Measurements from ENCODE around the gene PCNX2.

Gene PCNX2

DNA sequence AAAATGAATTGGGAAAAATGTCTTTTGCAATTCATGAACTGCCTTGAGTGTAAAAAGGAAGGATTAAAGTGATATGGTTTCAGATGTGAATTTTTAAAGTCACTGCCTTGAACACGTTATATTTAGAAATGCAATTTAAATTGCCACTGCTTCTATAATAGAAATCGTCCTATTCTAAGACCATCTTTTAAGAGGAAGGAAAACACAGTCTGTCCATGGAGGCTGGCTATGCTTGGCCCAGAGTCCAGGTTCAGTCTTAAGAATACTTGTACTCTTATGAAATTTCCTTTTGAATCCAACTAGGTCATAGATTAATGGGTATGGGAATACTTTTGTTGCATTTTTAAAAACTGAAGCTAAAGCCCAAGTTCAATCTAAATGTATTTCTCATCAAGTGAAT lies 86.0 kb downstream of the PCNX2 start:
- TF ChIP-seq, protein P1, sequence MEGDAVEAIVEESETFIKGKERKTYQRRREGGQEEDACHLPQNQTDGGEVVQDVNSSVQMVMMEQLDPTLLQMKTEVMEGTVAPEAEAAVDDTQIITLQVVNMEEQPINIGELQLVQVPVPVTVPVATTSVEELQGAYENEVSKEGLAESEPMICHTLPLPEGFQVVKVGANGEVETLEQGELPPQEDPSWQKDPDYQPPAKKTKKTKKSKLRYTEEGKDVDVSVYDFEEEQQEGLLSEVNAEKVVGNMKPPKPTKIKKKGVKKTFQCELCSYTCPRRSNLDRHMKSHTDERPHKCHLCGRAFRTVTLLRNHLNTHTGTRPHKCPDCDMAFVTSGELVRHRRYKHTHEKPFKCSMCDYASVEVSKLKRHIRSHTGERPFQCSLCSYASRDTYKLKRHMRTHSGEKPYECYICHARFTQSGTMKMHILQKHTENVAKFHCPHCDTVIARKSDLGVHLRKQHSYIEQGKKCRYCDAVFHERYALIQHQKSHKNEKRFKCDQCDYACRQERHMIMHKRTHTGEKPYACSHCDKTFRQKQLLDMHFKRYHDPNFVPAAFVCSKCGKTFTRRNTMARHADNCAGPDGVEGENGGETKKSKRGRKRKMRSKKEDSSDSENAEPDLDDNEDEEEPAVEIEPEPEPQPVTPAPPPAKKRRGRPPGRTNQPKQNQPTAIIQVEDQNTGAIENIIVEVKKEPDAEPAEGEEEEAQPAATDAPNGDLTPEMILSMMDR (IDR thresholded peaks at IDR 0.05; ENCODE audit: poor library complexity, severe bottlenecking) = no peak
- Histone ChIP-seq H3K4me1 (ENCODE audit: insufficient read depth, poor library complexity, severe bottlenecking) (no peaks in the 10 kb centered on the region), H3K9me3 (ENCODE audit: severe bottlenecking) (no peaks in the 10 kb centered on the region), H3K36me3 (ENCODE audit: low read depth) (peaks cover 11% of the 10 kb centered on the region), H3K27ac (ENCODE audit: poor library complexity, severe bottlenecking) (no peak overlapping the region), H3K27me3 (ENCODE audit: insufficient read depth, poor library complexity, severe bottlenecking) (no peaks in the 10 kb centered on the region), H3K4me3 (ENCODE audit: severe bottlenecking) (no peak overlapping the region)
- ATAC-seq (ENCODE audit: low read depth) (no peak), DNase-seq (ENCODE audit: low spot score) (no peak)

DNA sequence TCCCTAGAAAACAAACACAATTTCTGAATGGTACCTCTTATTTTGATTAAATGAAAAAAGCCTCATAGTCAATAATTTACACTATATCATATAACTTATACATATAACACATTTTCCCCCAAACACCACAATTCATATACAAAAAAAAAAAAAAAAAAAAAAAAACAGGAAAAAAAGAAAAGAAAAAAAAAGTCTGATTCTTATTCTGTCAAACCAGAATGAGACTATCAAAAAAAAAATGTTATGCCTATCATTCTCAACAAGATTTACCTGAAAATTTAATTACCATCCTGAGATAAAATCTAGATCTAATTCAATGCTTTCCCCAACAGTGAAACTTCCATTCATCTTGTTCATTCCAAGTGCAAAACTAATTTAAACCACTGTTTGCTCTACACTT lies 86.8 kb downstream of the PCNX2 start:
- DNase-seq (ENCODE audit: low spot score) = no peak
- Histone ChIP-seq H3K9me3 (ENCODE audit: severe bottlenecking) (no peaks in the 10 kb centered on the region), H3K27ac (ENCODE audit: poor library complexity, severe bottlenecking) (no peak overlapping the region), H3K27me3 (ENCODE audit: insufficient read depth, poor library complexity, severe bottlenecking) (no peaks in the 10 kb centered on the region), H3K36me3 (ENCODE audit: low read depth) (peaks cover 11% of the 10 kb centered on the region), H3K4me1 (ENCODE audit: insufficient read depth, poor library complexity, severe bottlenecking) (no peaks in the 10 kb centered on the region), H3K4me3 (ENCODE audit: severe bottlenecking) (no peak overlapping the region)
- no peak for ATAC-seq (ENCODE audit: low read depth)
- TF ChIP-seq, protein P1 (IDR thresholded peaks at IDR 0.05; ENCODE audit: poor library complexity, severe bottlenecking) = no peak

DNA sequence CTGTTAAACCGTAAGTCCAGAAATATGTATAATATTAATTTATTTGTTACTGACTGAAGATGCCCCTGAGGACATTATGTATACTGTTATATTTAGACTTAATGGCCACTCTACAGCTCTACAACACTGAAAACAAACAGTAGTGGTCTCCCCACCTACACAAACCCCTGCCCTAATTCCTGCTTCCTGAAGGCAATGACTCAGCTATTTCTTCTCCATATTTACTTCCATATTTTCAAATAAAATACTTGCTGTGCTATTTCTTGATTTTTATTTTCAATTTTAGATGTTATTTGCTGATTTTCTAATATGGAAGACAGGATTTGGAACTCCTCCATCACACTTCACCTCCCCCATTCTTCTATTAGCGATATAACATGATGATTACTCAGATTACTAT lies 97.6 kb downstream of the PCNX2 start:
- ATAC-seq (ENCODE audit: low read depth) (no peak), DNase-seq (ENCODE audit: low spot score) (no peak)
- Histone ChIP-seq H3K9me3 (ENCODE audit: severe bottlenecking) (peaks cover 2% of the 10 kb centered on the region), H3K27me3 (ENCODE audit: insufficient read depth, poor library complexity, severe bottlenecking) (no peaks in the 10 kb centered on the region), H3K27ac (ENCODE audit: poor library complexity, severe bottlenecking) (no peak overlapping the region), H3K4me3 (ENCODE audit: severe bottlenecking) (no peak overlapping the region), H3K4me1 (ENCODE audit: insufficient read depth, poor library complexity, severe bottlenecking) (no peaks in the 10 kb centered on the region), H3K36me3 (ENCODE audit: low read depth) (peaks cover 55% of the 10 kb centered on the region)
- TF ChIP-seq, protein P1 (IDR thresholded peaks at IDR 0.05; ENCODE audit: poor library complexity, severe bottlenecking) = no peak

DNA sequence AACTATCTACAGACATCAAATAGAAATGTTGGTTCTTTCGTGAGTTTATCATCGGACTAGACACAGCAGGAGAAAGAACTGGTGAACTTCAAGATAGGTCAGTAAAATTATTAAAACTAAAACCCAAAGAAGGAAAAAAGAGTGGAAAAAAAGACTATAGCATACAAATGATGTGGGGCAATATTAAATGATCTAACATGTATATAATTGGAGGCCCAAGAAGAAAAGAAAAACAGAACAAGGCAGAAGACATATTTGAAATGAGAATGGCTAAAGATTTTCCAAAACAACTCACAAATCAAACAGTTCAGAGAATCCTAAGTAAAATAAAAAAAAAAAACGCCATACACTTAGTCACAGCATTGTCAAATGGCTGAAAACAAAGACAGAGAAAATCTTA lies 101.8 kb downstream of the PCNX2 start:
- Histone ChIP-seq H3K36me3 (ENCODE audit: low read depth) (peaks cover 42% of the 10 kb centered on the region), H3K4me1 (ENCODE audit: insufficient read depth, poor library complexity, severe bottlenecking) (no peaks in the 10 kb centered on the region), H3K27me3 (ENCODE audit: insufficient read depth, poor library complexity, severe bottlenecking) (no peaks in the 10 kb centered on the region), H3K9me3 (ENCODE audit: severe bottlenecking) (peaks cover 2% of the 10 kb centered on the region), H3K27ac (ENCODE audit: poor library complexity, severe bottlenecking) (no peak overlapping the region), H3K4me3 (ENCODE audit: severe bottlenecking) (no peak overlapping the region)
- TF ChIP-seq, protein P1 (IDR thresholded peaks at IDR 0.05; ENCODE audit: poor library complexity, severe bottlenecking) = no peak
- DNase-seq (ENCODE audit: low spot score) = no peak
- no peak for ATAC-seq (ENCODE audit: low read depth)

DNA sequence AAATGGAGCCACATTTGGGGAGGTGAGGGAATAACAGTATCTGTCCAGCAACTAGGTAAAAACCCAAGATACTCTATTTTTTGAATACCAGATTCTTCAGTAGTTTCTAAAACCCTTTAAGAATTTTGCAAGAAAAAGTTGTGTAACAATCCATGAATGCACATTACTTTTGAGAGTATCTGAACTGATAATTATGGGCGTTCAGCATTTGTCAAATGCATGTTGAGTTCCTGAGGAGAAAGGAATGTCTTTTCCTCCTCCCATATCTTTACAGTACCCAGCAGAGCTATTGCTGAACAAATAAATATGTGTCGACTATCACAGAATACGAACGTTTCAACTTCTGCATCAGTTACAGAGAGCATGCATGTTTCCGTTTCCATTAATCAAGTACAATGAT lies 104.5 kb downstream of the PCNX2 start:
- no peak for ATAC-seq (ENCODE audit: low read depth)
- no peak for DNase-seq (ENCODE audit: low spot score)
- Histone ChIP-seq H3K27ac (ENCODE audit: poor library complexity, severe bottlenecking) (no peak overlapping the region), H3K27me3 (ENCODE audit: insufficient read depth, poor library complexity, severe bottlenecking) (no peaks in the 10 kb centered on the region), H3K4me1 (ENCODE audit: insufficient read depth, poor library complexity, severe bottlenecking) (no peaks in the 10 kb centered on the region), H3K36me3 (ENCODE audit: low read depth) (peaks cover 16% of the 10 kb centered on the region), H3K4me3 (ENCODE audit: severe bottlenecking) (no peak overlapping the region), H3K9me3 (ENCODE audit: severe bottlenecking) (peaks cover under 1% of the 10 kb centered on the region)
- TF ChIP-seq, protein P1 (IDR thresholded peaks at IDR 0.05; ENCODE audit: poor library complexity, severe bottlenecking) = no peak

All from RWPE2 (cell line).